Dedifferentiated amniotic fluid mesenchymal stem cell (primary cell): ENCODE results near the gene ZNF593.

Experiments
- DNase-seq: peaks from one replicate; pipeline ENCODE4 v3.0.0-alpha.2; 2016; ENCODE audit errors: extremely low spot score

Gene ZNF593

GRCh38 chr1:26169198-26169554, 532 bp upstream of the ZNF593 start:
- DNase-seq, result no peak

DNA sequence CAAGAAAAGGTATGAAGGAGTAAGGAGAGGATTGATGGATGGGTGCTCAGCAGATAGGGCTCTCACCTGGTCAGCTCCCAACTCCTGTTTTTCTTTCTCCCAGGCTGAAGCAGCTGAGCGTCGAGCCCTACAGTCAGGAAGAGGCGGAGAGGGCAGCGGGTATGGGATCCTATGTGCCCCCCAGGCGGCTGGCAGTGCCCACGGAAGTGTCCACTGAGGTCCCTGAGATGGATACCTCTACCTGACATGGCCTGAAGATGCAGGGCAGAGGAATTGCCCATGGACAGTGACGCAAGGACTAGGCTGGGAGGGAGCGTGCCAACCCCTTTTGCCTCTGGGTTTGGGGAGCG, 739 bp downstream of the ZNF593 start:
- no peak for DNase-seq

DNA sequence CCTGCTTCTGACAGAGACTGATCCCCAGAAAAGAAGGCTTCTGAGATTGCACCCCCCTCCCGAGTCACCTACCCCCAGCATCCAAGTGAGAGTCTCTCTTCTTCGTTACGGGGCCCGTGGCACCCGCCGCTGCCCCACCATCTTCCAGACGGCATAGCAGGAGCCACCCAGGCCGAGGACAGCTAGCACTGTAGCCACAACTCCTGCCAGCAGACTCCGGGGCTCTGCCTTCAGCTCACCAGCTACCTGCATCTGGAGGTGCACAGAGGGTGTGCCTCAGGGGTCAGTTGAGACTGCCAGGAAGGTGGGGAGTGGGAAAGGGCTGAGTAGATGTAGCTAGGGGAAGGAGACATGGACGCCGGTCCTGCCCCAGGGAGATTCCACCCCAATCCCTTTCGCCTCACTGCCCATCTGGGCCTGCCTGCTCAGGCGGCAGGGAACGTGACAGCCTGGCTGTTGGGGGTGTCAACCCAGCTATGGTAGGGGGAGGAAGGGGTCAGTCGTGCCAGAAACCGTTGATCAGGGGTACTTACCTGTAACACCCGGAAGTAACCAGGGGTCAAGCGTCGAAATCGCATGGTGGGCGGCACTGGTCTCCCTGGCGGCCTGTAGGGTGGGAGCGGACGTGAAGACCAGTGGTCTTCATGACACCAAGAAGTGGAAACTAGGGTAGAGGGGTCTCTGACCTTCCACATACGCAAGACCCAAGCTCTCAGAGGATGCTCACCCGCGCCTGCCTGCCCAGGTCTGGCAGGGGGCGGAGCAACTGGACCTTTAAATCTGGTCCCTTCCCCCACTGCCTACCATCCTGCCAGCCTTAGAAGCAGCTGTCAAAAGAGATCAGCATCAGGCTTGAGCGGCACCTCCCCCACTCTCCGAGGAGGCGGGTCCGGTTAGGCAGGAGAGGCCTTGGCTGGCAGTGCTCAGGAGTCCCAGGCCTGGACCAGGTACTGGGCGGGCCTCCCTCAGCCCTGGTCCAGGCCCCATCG, 1.7 kb downstream of the ZNF593 start, which contains the start of gene ZNF593OS:
Gene ZNF593OS, minus strand, starts transcription at position 749 of the 989 bp plus-strand sequence. Its CDS starts 171 bp downstream, at position 578.
- DNase-seq, result no peak

DNA sequence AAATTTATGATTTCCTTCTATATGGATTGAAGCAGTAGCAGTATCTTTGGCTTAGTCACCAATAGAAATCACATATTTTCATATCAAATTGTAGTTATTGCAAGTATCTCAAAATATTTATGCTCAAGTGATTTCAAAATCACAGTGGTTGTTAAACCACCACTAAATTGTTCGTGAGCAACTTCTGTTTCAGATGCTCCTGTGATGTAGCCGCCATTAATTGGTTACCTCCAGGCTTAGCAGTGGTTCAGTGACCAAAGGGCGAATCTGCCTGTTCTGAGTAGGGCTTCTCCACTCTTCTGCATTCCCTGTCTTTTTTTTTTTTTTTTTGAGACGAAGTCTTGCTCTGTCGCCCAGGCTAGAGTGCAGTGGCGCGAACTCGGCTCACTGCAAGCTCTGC, 5.6 kb downstream of the ZNF593 start:
- DNase-seq, result no peak

GRCh38 chr1:26177182-26177684, 7.5 kb downstream of the ZNF593 start, which contains the start of gene CNKSR1:
Gene CNKSR1, plus strand, starts transcription at chr1:26177491. Its CDS starts 57 bp downstream, at chr1:26177548.
- no peak for DNase-seq

GRCh38 chr1:26180010-26180506, 10.3 kb downstream of the ZNF593 start:
- no peak for DNase-seq

DNA sequence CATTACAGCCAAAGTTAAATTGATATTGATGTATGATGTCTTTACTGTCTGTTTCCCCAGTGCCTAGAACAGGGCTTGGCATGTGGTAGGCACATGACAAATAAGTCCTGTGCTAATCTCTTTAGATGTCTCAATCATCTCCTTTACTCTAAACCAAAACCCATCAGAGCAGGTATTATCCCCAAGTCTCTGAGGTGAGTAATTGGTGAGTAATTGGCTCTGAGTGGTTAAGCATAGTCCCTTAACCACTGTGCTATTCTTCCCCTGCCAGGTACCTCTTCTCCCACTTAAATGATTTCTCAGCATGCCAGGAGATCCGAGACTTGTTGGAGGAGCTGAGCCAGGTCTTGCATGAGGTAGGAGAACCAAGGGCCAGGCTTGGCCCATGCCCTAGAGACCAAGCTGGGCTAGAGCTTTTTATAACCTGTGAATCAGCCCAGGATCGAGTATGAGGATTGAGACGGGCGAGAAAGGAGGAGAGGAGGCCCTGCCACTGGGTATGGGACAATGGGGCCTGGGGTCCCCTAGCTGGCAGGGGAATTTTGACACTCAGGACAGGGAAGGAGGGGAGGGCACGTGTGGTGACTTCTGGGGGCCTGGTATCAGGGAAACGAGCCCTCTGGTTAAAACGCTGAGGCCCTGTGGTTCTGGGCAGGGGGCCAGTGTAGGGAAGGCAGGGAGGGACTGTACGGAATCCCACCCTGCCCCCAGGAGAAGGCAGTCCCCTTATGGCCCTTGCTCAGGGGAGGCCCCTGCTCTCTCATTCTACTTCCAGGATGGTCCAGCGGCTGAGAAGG, 12.1 kb downstream of the ZNF593 start:
- DNase-seq, result no peak

DNA sequence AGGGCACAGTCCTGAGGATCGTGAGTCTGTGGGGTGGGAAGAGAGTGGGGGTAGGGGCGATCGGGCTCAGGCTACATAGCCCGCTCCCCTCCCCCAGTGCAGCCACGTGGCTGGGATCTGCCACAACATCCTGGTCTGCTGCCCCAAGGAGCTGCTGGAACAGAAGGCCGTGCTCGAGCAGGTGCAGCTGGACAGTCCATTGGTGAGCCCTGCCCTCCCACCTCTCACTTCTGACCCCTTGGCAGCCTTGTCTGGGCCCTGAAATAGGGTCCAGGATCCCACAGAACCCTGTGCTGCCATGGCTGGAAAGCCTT, 12.6 kb downstream of the ZNF593 start:
- no peak for DNase-seq

- DNase-seq, result no peak
Measured at GRCh38 chr1:26184086-26184485, 14.4 kb downstream of the ZNF593 start.

DNA sequence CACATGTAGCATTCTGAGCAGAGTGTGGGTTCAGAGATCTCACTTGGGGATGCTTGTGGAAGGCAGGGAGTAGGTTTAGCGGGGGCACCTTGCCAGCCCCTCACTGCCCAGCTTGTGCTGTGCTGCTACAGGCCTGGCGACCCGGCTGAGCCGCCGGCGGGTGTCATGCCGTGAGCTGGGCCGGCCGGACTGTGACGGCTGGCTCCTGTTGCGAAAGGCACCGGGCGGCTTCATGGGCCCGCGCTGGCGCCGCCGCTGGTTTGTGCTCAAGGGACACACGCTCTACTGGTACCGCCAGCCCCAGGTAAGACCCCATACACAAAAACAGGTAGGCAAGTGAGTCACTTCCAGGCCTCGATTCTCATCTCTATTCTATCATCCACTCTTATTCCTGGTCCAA, 15.2 kb downstream of the ZNF593 start:
- no peak for DNase-seq

- DNase-seq, result no peak
Measured at GRCh38 chr1:26187882-26188281, 18.2 kb downstream of the ZNF593 start.

DNA sequence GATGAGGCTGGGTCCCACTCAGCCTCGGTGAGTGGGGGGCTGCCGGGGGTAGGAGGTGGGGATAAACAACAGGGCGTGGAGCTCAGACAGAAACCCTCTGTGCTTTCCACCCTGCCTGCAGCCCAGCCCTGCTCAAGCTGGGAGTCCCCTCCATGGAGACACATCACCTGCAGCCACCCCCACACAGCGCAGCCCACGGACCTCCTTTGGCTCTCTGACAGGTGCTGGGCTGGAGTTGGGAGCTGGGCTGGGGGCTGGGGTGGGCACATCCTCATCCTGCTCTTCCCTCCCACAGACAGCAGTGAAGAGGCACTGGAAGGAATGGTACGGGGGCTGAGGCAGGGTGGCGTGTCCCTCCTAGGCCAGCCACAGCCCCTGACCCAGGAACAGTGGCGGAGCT, 18.8 kb downstream of the ZNF593 start:
- no peak for DNase-seq

DNA sequence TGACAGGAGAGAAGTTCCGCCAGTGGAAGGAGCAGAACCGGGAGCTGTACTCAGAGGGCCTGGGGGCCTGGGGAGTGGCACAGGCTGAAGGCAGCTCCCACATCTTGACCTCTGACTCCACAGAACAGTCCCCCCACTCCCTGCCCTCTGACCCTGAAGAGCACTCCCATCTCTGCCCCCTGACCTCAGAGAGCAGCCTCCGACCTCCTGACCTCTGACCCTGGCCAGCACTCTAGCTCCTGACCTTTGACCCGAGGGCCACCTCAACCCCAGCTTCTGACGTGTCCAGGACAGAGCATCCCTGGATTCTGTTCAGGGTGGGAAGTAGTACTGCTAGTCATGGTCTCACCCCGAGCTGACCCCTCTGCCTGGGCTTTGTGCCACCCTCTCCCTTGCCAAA, 19.6 kb downstream of the ZNF593 start:
- no peak for DNase-seq

DNA sequence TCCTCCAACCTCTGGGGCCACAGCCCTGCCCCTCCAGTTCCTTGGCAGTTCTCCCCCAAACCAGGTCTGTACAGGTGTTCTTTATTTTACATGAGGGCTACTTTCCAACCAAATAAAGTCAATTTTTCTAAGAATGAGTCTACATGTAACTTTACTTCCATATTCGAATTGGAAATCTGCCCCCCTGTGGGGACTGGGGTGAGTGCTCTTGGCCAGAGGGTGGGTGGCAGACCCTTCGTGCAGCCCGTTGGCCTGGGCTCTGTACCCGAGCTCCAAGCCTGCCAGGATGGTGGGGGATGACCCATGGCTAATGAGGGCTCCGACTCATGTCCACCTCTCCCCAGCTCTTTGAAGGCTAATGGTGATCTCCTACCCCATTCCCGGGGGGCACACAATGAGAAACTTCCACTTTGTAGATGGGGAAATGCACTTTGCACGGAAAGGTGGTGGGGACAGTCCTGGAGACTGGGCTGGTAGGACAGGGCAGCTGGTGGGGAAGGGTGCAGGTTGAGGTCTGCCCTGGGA, 20.1 kb downstream of the ZNF593 start:
- DNase-seq, result no peak

GRCh38 chr1:26190373-26190987, 20.8 kb downstream of the ZNF593 start, which contains the start of gene CATSPER4:
Gene CATSPER4, plus strand, starts transcription at chr1:26190602. Its CDS starts 26 bp downstream, at chr1:26190628.
- no peak for DNase-seq

GRCh38 chr1:26191739-26192138, 22.0 kb downstream of the ZNF593 start:
- DNase-seq, result no peak

DNA sequence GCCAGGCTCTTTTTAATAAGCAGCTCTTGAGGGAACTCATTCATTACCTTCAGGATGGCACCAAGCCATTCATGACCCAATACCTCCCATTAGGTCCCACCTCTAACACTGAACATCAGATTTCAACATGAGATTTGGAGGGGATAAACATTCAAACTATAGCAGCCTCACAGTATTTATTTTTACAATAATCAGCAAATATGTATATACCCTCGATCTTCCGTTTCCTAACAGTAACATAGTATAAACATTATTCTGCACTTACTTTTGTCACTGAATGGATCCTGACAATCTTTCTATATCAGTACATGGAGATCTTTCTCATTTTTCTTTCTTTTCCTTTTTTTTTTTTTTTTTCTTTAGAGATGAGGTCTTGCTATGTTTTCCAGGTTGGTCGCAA, 26.1 kb downstream of the ZNF593 start:
- no peak for DNase-seq

DNA sequence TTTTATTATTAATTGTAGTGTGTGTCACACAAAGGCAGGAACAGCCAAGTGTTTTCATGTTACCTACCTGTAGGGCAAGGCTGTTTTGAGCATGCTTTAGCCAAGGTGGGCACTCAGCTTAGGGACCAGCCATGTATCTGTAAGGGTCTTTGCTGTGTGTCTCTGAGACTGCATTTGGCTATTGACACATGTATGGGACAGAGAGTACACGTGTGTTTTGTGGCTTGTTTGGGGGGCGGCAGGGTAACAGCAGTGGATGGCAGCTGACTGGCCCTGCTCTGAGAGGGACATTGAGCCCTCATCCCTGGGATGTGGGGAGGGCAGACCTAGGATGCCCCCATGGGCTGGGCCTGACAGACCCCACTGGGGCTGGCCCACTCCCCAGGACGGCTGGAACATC, 27.6 kb downstream of the ZNF593 start:
- no peak for DNase-seq

DNA sequence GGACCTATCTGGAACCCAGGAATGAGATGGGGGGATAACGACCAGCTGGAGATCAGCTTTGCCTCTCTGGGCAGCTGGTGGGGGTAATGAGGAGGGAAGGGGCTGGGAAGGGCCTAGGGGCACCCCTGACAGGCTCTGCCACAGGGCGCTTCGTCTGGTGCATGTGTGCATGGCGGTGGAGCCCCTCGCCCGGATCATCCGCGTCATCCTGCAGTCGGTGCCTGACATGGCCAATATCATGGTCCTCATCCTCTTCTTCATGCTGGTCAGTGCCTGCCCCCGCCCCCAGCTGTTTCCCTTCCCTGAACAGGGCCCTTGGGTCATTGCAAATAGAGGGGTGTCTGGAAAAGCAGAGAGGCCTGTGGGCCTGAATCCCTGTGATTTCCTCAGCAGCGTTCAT, 28.1 kb downstream of the ZNF593 start:
- no peak for DNase-seq

DNA sequence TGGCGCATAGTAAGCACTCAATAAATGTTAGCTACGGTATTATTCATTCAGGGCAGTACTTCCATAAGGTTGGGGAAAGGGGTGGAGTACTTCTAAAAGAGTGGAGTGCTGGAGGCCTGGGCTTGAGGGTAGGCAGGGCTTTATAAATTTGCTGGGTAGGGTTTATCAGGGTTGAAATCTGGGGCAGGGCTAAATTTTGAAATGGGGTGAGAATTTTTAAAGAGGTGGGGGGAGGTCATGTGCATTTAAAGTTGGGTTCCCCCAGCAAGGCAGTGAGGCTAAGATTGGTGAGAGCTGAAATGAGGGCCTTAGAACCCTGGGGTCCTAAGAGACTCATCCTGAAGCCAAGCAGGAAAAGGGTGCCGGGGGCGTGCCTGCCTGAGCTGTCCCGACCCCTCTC, 30.7 kb downstream of the ZNF593 start:
- no peak for DNase-seq

DNA sequence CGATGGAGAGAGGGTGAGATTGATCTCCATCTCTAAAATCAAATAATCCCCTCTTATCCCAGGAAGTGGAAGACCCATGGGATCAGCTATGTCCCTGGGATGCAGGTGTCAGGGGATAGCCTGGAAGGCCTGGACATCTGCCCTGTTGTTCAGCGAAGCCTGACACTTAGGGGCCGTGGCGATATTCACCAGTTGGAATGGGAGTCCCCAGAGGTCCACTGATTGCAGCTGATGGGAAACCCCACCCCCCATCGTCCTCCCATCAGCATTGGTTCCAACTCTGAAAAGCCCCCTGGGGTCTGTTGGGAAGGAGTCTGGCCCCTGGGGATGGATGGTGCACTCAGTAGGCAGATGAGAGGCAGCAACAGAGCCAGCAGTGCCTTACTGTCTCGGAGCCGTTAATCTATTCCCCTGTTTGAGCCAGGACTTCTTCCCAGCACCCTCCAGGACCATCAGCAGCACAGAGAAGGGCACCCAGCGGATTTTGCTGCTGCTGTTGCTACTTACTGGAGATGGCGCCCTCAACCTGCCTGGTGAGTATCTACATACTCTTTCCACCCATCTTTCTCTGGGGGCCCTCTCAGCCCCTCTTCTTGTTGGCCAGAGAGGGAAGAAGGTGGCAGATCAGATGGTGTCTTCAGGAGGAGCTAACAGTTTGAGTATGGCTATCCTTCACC, 34.1 kb downstream of the ZNF593 start:
- DNase-seq, result no peak
